ENCODE measurements around the gene SOX4. TPM values are rescaled to one million over a fixed set of nuclear protein-coding genes. Genes with fewer than 3 reads are reported as not detected.

Gene SOX4
- total RNA-seq, 4 donors from 2014 or later: 11.4 to 28.7 (median 13.6) TPM

GRCh38 chr6:21589352-21590345 lies 3.9 kb upstream of the SOX4 start:
- intact Hi-C loops (cut with DNase I; ENCODE audit: low total_unique reads): loop anchor here (10.0 kb wide), 1 partner anchor 1015 kb away; no protein-coding TSS in a partner anchor
- 23 to 25% methylated on average over 17 of the region's 17 CpGs for WGBS, 2 donors
- TF ChIP-seq POLR2A (IDR thresholded peaks at IDR 0.05): no peak
- TF ChIP-seq CTCF (IDR thresholded peaks at IDR 0.05): peak in 1 of 3 donors; percentile 43
- peak; percentile 82 to 97 for DNase-seq (ENCODE audit: low spot score in 2 of 2)
- peak overlapping the region; percentile 29 for H3K4me3 ChIP-seq (ENCODE audit: low read depth, poor library complexity, severe bottlenecking)

- H3K4me3 ChIP-seq (ENCODE audit: low read depth, poor library complexity, severe bottlenecking): no peak overlapping the region
- no peak for TF ChIP-seq POLR2A (IDR thresholded peaks at IDR 0.05)
- no peak for TF ChIP-seq CTCF (IDR thresholded peaks at IDR 0.05)
- DNase-seq (ENCODE audit: low spot score in 2 of 2): no peak
- intact Hi-C loops (cut with DNase I; ENCODE audit: low total_unique reads): no loop called here
- WGBS, 2 donors: 72 to 85% methylated on average over 1 of the region's 1 CpG
Observed at GRCh38 chr6:21590346-21590745, 3.2 kb upstream of the SOX4 start.

- 71 to 72% methylated on average over 2 of the region's 2 CpGs for WGBS, 2 donors
- intact Hi-C loops (cut with DNase I; ENCODE audit: low total_unique reads): no loop called here
- no peak for DNase-seq (ENCODE audit: low spot score in 2 of 2)
- H3K4me3 ChIP-seq (ENCODE audit: low read depth, poor library complexity, severe bottlenecking): no peak overlapping the region
- TF ChIP-seq POLR2A (IDR thresholded peaks at IDR 0.05): no peak
- TF ChIP-seq CTCF (IDR thresholded peaks at IDR 0.05): no peak
Observed at GRCh38 chr6:21591446-21591845, 2.1 kb upstream of the SOX4 start.

- 0 to 5% methylated on average over 1 of the region's 1 CpG for WGBS, 2 donors
- no peak overlapping the region for H3K4me3 ChIP-seq (ENCODE audit: low read depth, poor library complexity, severe bottlenecking)
- TF ChIP-seq POLR2A (IDR thresholded peaks at IDR 0.05) (no peak), CTCF (IDR thresholded peaks at IDR 0.05) (no peak)
- intact Hi-C loops (cut with DNase I; ENCODE audit: low total_unique reads): no loop called here
- no peak for DNase-seq (ENCODE audit: low spot score in 2 of 2)
Observed at GRCh38 chr6:21592953-21593352, 598 bp upstream of the SOX4 start.

GRCh38 chr6:21593927-21594415 lies 420 bp downstream of the SOX4 start:
- no peak for DNase-seq (ENCODE audit: low spot score in 2 of 2)
- TF ChIP-seq CTCF (IDR thresholded peaks at IDR 0.05) (no peak), POLR2A (IDR thresholded peaks at IDR 0.05) (no peak)
- H3K4me3 ChIP-seq (ENCODE audit: low read depth, poor library complexity, severe bottlenecking): peak overlapping the region; percentile 87
- WGBS, 2 donors: 0% methylated on average over 19 of the region's 19 CpGs
- intact Hi-C loops (cut with DNase I; ENCODE audit: low total_unique reads): no loop called here

Measured in lower leg skin (tissue), 4 donors.